ENCODE data around the gene TPST2.
"Not testable (repeated sequence)": the region's sequence is repeated elsewhere in the genome, so short reads cannot be mapped to it uniquely, and the experiment has no call there.

Gene TPST2

GRCh38 chr22:26589845-26590736 lies at the start of gene TPST2:
TPST2 (minus strand) TSS chr22:26590132; CDS start chr22:26541630, 48,502 bp downstream.
- peak; percentile 69 to 73 for DNase-seq

DNA sequence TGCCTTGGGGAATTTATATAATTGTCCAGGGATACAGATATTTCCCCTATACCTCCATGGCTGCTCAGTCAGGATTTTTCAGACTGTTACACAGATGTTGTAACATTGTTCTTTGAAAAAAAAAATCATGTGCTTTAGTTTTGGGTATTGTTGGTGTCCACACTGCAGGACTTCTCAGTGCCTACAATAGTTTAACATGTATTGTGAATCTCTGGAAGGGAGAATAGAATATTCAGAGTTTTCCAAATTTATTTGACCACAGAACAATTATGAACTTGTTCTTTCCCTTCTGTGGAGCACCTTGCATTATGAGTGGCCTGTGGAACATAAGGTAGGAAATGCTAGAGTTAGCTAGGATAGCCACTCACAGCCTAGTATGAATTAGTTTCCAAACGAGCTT lies 46.4 kb upstream of the TPST2 start:
- no peak for DNase-seq

- no peak for DNase-seq
Measured at GRCh38 chr22:26635117-26635516, 45.2 kb upstream of the TPST2 start.

DNA sequence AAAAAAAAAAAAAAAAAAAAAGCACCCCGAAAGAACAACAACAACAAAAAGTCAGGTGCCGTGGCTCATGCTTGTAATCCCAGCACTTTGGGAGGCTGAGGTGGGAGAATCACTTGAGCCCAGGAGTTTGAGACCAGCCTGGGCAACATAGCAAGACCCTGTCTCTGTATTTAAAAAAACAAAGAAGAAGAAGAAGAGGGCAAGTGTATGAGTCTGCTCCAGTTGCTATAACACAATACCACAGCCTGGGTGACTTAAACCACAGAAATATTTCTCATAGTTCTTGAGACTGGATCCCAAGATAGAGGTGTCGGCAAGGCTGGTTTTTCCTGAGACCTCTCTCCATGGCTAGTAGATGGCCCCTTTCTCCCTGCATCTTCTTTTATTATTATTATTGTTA lies 44.3 kb upstream of the TPST2 start:
- no peak for DNase-seq

GRCh38 chr22:26632422-26633155 lies 42.7 kb upstream of the TPST2 start:
- no peak for DNase-seq

DNA sequence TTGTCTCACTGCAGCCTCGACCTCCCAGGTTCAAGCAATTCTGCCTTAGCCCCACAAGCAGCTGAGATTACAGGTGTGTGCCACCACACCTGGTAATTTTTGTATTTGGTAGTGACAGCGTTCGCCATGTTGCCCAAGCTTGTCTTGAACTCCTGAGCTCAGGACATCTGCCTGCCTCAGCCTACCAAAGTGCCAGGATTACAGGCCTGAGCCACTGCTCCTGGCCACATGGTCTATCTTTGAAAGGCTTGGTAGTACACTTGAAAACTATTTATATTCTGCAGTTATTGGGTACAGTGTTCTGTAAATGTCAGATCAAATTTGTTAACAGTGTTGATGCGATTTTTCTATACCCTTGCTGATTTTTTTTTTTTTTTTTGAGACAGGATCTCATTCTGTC lies 41.4 kb upstream of the TPST2 start:
- DNase-seq: no peak

- no peak for DNase-seq
Measured at GRCh38 chr22:26629988-26630761, 40.2 kb upstream of the TPST2 start.

DNA sequence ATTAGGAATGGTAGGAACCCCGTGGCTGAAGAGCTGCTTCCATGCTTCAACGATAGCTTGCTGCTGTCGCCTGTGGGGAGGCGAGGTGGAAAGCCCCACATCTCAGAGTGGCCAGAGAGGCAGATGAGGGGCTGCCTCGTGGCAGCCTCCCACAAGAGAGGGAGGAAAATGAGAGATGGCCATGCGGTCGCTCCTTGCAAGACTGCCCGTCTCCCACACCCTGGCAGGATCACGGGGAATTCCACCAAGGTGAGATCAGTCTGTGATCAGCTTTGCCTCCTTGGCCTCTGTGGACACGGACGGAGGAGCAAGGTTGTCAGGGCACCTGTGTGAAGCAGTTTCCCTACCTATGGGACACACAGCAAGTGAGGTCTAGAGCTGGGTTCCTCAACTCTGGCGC lies 34.9 kb upstream of the TPST2 start:
- no peak for DNase-seq

DNA sequence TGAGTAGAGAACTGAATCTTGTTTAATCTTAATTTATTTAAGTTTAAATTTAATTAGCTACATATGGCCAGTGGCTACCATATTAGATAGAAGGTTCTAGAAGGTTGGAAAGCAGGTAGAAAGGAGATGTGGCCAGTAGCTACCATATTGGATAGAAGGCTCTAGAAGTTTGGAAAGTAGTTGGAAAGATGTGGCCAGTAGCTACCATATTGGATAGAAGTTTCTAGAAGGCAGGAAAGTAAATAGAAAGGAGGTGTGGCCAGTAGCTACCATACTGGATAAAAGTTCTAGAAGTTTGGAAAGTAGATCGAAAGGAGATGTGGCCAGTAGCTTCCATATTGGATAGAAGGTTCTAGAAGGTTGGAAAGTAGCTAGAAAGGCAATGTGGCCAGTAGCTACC lies 34.1 kb upstream of the TPST2 start:
- no peak for DNase-seq

GRCh38 chr22:26621663-26622062 lies 31.7 kb upstream of the TPST2 start, which contains the start of gene CRYBA4:
CRYBA4 (plus strand) TSS chr22:26621963; CDS start chr22:26622597, 634 bp downstream.
- no peak for DNase-seq

GRCh38 chr22:26620197-26620596 lies 30.3 kb upstream of the TPST2 start:
- DNase-seq: no peak

DNA sequence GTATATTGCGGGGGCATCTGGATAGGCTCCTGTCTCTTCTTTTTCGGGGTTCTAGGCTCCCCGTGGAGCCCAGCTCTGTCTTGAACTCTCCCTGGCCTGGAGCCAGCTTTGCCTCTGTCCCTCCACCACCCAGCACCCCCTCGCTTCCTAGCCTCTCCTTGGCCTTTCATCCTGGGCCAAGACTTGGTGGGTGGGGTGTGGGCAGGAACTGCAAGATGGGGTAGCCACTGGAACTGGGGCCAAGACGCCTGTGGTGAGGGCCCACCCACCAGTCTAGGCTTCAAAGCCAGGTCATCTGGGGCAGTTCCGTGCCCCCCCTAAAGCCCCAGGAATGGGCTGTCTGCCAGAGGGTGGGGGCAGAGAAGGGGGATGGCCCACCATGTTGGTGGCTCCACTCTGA lies 29.6 kb upstream of the TPST2 start:
- DNase-seq: no peak

DNA sequence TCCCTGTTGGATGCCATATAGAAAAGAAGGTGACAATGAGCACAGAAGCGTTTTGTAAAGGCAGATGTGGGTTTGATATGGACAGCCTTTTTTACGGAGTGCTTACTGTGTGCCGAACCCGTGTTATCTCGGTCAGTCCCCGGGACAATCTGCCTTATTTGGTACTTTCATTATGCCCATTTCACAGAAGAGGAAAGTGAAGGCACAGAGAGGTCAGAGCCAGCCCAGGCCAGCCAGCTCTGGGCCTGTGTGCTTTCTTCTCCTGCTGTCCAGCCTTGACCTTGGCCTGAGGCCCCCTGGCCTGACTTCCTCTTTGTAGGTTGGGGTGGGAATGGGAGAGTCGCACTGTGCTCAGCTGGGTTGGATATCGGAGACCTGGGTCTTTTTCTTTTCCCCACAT lies 28.5 kb upstream of the TPST2 start:
- DNase-seq: no peak

GRCh38 chr22:26617271-26618199 lies 27.6 kb upstream of the TPST2 start, which contains the start of gene CRYBB1:
CRYBB1 (minus strand) TSS chr22:26618027; CDS start chr22:26616319, 1,708 bp downstream.
- DNase-seq: no peak

- no peak for DNase-seq
Measured at GRCh38 chr22:26616650-26617049, 26.7 kb upstream of the TPST2 start.

DNA sequence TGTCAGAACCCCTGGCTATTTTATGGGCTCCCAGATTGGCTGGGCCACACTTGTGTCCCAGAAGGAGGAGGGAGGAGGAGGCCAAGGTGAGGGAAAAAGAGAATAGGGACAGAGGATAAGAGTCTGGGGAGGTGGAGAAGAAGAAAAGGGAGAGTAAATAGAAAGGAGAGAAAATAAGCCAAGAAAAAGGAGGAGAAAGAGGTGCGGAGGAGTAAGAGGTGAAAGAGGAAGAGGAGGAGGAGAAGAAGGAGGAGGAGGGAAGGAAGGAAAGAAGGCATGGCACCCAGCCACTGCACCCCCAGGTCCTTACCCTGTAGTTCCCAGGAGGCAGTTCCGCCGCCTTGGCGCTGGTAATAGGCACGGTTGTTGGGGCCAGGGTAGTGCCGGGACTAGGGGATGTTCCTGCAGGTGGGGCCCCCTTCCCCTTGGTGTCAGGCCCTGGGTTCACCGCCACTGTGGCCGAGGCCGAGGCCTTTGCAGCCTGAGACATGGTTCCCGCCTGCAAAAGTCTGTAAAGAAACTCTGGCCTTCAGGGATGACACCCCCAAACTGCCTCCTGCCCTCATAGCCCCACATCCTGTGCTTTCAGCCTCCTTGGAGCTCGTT lies 26.0 kb upstream of the TPST2 start:
- no peak for DNase-seq

DNA sequence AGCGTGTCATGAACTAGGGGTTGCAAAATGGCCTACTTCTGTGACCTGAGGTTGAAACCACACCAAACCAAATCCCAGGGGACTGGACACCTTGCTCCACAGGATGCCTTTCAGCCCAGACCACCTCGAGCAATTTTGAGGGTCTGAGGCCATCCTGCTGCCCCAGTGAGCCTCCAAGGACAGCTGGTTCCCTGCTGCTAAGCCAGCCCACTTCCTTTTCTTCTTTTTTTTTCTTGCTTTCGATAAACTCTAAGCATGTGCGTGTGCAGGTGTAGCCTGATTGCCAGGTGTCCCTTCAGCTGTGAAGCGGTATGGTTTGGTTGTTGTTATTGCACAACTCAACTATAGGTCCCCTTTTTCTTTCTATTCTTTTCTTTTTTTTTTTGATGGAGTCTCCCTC lies 25.2 kb upstream of the TPST2 start:
- DNase-seq: no peak

DNA sequence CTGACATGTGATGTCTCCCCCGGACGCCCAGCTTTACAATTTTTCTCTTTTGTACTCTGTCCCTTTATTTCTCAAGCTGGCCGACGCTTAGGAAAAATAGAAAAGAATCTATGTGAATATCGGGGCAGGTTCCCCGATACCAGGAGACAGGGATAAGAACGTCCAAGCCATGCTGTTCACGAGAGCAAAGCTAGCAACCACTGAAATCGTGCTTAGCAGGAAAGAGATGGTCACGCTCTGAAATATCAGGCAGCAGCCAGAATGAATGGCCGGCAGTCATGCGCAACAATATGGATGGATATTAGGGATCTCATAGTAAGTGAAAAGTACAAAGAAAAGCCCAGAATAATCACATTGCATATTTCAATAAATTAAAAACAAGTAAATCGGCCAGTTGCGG lies 24.4 kb upstream of the TPST2 start:
- DNase-seq: no peak

GRCh38 chr22:26613753-26614152 lies 23.8 kb upstream of the TPST2 start:
- not testable (repeated sequence) for DNase-seq

- no peak for DNase-seq
Measured at GRCh38 chr22:26612652-26613051, 22.7 kb upstream of the TPST2 start.

DNA sequence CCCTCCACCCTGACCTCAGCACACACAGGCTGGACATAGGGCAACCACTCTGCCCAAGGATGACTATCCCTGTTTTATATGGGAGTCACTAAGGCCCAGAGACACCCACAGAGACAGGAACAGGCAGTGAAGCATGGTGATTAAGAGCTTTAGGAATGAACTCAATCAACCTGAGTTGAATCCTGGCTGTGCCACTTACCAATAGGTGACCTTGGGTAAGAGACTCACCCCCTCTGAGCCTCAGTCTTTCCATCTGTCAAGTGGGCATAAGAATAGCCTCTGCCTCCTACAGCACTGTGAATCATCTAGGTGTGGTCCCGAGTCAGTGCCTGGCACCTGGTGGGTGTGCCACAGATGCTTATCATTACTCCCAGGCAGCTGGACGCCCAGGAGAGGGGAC lies 21.1 kb upstream of the TPST2 start:
- DNase-seq: no peak
